Pancreas (tissue), 8 donors: Measurements from ENCODE around the gene CD83. TPM values are rescaled to one million over a fixed set of nuclear protein-coding genes. Genes with fewer than 3 reads are reported as not detected.

Experiments used
- polyA plus RNA-seq, 2 donors: library from polyadenylated mRNA; stranded (reverse); fragments of 200-250 nt; gene quantifications; one replicate each; pipeline ENCODE4 v1.2.3, GENCODE V29; 2013
- total RNA-seq, 6 donors: library from RNA; stranded (reverse); fragmentation: NEBNext Ultra II Directional in 4 of 6; extraction: Animal tissue kit (Norgen Biotek cat#: 25700) in 4 of 6; gene quantifications; one replicate each; pipeline versions ENCODE4 v1.2.1 to v1.2.4, GENCODE V29; 2021 to 2023
- donor health status: healthy with polysubstance abuse.
- donor health status: DM: no; HTN: no; CAD: no; lungs with moderate emphysema.
- donor health status: DM: no; HTN: no; CAD: no.
- donor health status: Bipolar disorder and iron deficiency.
- donor health status: DM: yes; HTN: yes; CAD: no.
- donor health status: DM: no; HTN: no; CAD: no.
- donor health status: DM: no; HTN: no; CAD: no.
- donor health status: DM: yes; HTN: yes; CAD: no.

The CD83 gene
- total and polyA plus RNA-seq, 8 donors, result 0.72 to 5.1 (median 1.3) TPM

Other genes starting within 250 kb of the CD83 start
- 1 to 10 TPM in 1 of 6 donors, under 1 TPM in 5; 0.38 to 2.2 (median 0.77) TPM for gene RNF182, start 192.8 kb upstream of the CD83 start, total RNA-seq
- 1 to 10 TPM in 1 of 2 donors, under 1 TPM in 1; 0.34 to 1.2 TPM for gene RNF182, start 192.8 kb upstream of the CD83 start, polyA plus RNA-seq